ENCODE measurements around the gene VTI1B.

VTI1B gene

GRCh38 chr14:67680941-67681340, 6.5 kb upstream of the VTI1B start:
- H3K4me3 ChIP-seq (ENCODE audit: low read depth in 1 of 5, low read length in 5 of 5), result no peak overlapping the region
- no peaks in the 10 kb centered on the region for H3K27me3 ChIP-seq (ENCODE audit: control insufficient read depth in 5 of 5, insufficient read depth in 4 of 5, low read length in 5 of 5)
- H3K4me1 ChIP-seq (ENCODE audit: control insufficient read depth in 5 of 5, insufficient read depth in 5 of 5, low read length in 5 of 5), result peaks cover 0 to 6% (median 5%) of the 10 kb centered on the region in 5 donors
- H3K27ac ChIP-seq (ENCODE audit: low read depth, low read length), result no peak overlapping the region
- peaks cover 7 to 32% (median 21%) of the 10 kb centered on the region in 5 donors for H3K36me3 ChIP-seq (ENCODE audit: control insufficient read depth in 5 of 5, insufficient read depth in 5 of 5, low read length in 5 of 5)
- no peaks in the 10 kb centered on the region for H3K9me3 ChIP-seq (ENCODE audit: control insufficient read depth in 5 of 5, low read length in 5 of 5)
- H3K9ac ChIP-seq (ENCODE audit: low read length in 5 of 5), result no peak overlapping the region

DNA sequence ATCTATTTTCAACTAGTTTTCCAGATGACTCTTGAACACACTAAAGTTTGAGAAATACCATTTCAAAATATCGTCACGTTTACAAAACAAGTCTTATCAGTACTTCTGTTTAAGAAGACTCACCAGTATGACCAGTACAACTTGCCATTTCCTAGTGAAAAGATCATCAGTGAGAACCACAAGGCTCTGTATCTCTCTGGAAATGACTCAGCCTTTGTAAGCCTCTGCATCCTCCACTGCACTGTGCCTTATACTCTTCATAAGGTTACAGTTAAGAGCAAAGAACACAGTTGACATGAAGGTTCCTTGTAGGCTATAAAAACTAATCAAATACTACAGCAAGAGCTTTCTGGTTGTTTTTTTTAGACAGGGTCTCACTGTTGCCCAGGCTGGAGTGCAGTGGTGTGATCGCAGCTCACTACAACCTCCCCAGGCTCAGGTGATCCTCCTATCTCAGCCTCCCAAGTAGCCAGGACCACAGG, 5.7 kb upstream of the VTI1B start:
- Histone ChIP-seq H3K4me3 (ENCODE audit: low read depth in 1 of 5, low read length in 5 of 5) (no peak overlapping the region), H3K4me1 (ENCODE audit: control insufficient read depth in 5 of 5, insufficient read depth in 5 of 5, low read length in 5 of 5) (peaks cover 0 to 12% (median 10%) of the 10 kb centered on the region in 5 donors), H3K9me3 (ENCODE audit: control insufficient read depth in 5 of 5, low read length in 5 of 5) (no peaks in the 10 kb centered on the region), H3K9ac (ENCODE audit: low read length in 5 of 5) (no peak overlapping the region), H3K27me3 (ENCODE audit: control insufficient read depth in 5 of 5, insufficient read depth in 4 of 5, low read length in 5 of 5) (no peaks in the 10 kb centered on the region), H3K36me3 (ENCODE audit: control insufficient read depth in 5 of 5, insufficient read depth in 5 of 5, low read length in 5 of 5) (peaks cover 6 to 25% (median 16%) of the 10 kb centered on the region in 5 donors), H3K27ac (ENCODE audit: low read depth, low read length) (no peak overlapping the region)

GRCh38 chr14:67679006-67679405, 4.6 kb upstream of the VTI1B start:
- no peak overlapping the region for H3K4me3 ChIP-seq (ENCODE audit: low read depth in 1 of 5, low read length in 5 of 5)
- H3K9me3 ChIP-seq (ENCODE audit: control insufficient read depth in 5 of 5, low read length in 5 of 5), result no peaks in the 10 kb centered on the region
- H3K4me1 ChIP-seq (ENCODE audit: control insufficient read depth in 5 of 5, insufficient read depth in 5 of 5, low read length in 5 of 5), result peaks cover 0 to 14% (median 13%) of the 10 kb centered on the region in 5 donors
- H3K36me3 ChIP-seq (ENCODE audit: control insufficient read depth in 5 of 5, insufficient read depth in 5 of 5, low read length in 5 of 5), result peaks cover 6 to 20% (median 12%) of the 10 kb centered on the region in 5 donors
- no peak overlapping the region for H3K27ac ChIP-seq (ENCODE audit: low read depth, low read length)
- no peaks in the 10 kb centered on the region for H3K27me3 ChIP-seq (ENCODE audit: control insufficient read depth in 5 of 5, insufficient read depth in 4 of 5, low read length in 5 of 5)
- H3K9ac ChIP-seq (ENCODE audit: low read length in 5 of 5), result no peak overlapping the region

- Histone ChIP-seq H3K9ac (ENCODE audit: low read length in 5 of 5) (peak overlapping the region; percentile 68 to 99 (median 98)), H3K36me3 (ENCODE audit: control insufficient read depth in 5 of 5, insufficient read depth in 5 of 5, low read length in 5 of 5) (peaks cover 4 to 13% (median 10%) of the 10 kb centered on the region in 5 donors), H3K4me3 (ENCODE audit: low read depth in 1 of 5, low read length in 5 of 5) (peak overlapping the region; percentile 76 to 97 (median 85)), H3K27ac (ENCODE audit: low read depth, low read length) (peak overlapping the region; percentile 91), H3K27me3 (ENCODE audit: control insufficient read depth in 5 of 5, insufficient read depth in 4 of 5, low read length in 5 of 5) (no peaks in the 10 kb centered on the region), H3K9me3 (ENCODE audit: control insufficient read depth in 5 of 5, low read length in 5 of 5) (no peaks in the 10 kb centered on the region), H3K4me1 (ENCODE audit: control insufficient read depth in 5 of 5, insufficient read depth in 5 of 5, low read length in 5 of 5) (peaks cover 0 to 35% (median 30%) of the 10 kb centered on the region in 5 donors)
Observed at GRCh38 chr14:67675219-67675582, 769 bp upstream of the VTI1B start.

DNA sequence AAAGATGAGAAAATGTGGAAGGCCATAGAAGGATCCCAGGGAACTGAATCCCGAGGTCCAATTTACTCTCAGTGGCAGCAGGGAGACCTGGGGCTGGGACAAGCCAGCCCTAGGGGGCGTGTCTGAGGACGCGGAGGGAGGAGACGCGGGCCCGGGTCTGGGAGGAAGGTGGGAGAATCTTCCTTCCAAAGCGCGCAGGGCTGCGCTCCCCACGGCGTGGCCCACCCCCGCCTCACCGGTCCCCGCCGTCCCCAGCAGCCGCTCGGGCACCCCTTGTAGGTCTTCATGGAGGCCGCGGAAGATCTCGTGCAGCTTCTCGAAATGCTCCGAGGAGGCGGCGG, 323 bp downstream of the VTI1B start:
- Histone ChIP-seq H3K9me3 (ENCODE audit: control insufficient read depth in 5 of 5, low read length in 5 of 5) (no peaks in the 10 kb centered on the region), H3K4me1 (ENCODE audit: control insufficient read depth in 5 of 5, insufficient read depth in 5 of 5, low read length in 5 of 5) (peaks cover 0 to 32% (median 28%) of the 10 kb centered on the region in 5 donors), H3K36me3 (ENCODE audit: control insufficient read depth in 5 of 5, insufficient read depth in 5 of 5, low read length in 5 of 5) (peaks cover 4 to 13% (median 10%) of the 10 kb centered on the region in 5 donors), H3K4me3 (ENCODE audit: low read depth in 1 of 5, low read length in 5 of 5) (peak overlapping the region; percentile 76 to 97 (median 85)), H3K27ac (ENCODE audit: low read depth, low read length) (peak overlapping the region; percentile 91), H3K27me3 (ENCODE audit: control insufficient read depth in 5 of 5, insufficient read depth in 4 of 5, low read length in 5 of 5) (no peaks in the 10 kb centered on the region), H3K9ac (ENCODE audit: low read length in 5 of 5) (peak overlapping the region; percentile 91 to 99 (median 98))

DNA sequence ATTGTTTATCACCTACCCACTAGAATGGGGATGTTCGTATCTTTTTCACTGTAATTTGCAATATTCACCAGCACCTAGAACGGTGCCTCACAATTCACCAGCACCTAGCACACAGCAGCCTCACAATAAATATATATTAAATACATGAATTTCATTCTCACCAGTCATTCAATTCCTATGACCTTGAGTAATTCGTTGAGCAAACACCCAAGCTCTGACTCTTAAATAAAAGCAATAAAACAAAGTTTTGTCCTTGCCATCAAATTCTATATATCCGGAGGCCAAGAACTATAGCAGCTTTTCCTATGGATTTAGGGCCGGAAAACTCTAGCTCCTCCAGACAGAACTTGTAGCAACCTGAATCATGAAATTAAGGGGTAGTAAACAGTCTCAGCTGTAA, 981 bp downstream of the VTI1B start:
- peaks cover 0 to 12% (median 10%) of the 10 kb centered on the region in 5 donors for H3K36me3 ChIP-seq (ENCODE audit: control insufficient read depth in 5 of 5, insufficient read depth in 5 of 5, low read length in 5 of 5)
- H3K9me3 ChIP-seq (ENCODE audit: control insufficient read depth in 5 of 5, low read length in 5 of 5), result no peaks in the 10 kb centered on the region
- peak overlapping the region; percentile 91 to 99 (median 98) for H3K9ac ChIP-seq (ENCODE audit: low read length in 5 of 5)
- peak overlapping the region; percentile 76 to 97 (median 85) for H3K4me3 ChIP-seq (ENCODE audit: low read depth in 1 of 5, low read length in 5 of 5)
- H3K4me1 ChIP-seq (ENCODE audit: control insufficient read depth in 5 of 5, insufficient read depth in 5 of 5, low read length in 5 of 5), result peaks cover 0 to 32% (median 28%) of the 10 kb centered on the region in 5 donors
- peak overlapping the region; percentile 91 for H3K27ac ChIP-seq (ENCODE audit: low read depth, low read length)
- no peaks in the 10 kb centered on the region for H3K27me3 ChIP-seq (ENCODE audit: control insufficient read depth in 5 of 5, insufficient read depth in 4 of 5, low read length in 5 of 5)

- no peak overlapping the region for H3K4me3 ChIP-seq (ENCODE audit: low read depth in 1 of 5, low read length in 5 of 5)
- H3K9ac ChIP-seq (ENCODE audit: low read length in 5 of 5), result no peak overlapping the region
- H3K27me3 ChIP-seq (ENCODE audit: control insufficient read depth in 5 of 5, insufficient read depth in 4 of 5, low read length in 5 of 5), result no peaks in the 10 kb centered on the region
- H3K9me3 ChIP-seq (ENCODE audit: control insufficient read depth in 5 of 5, low read length in 5 of 5), result no peaks in the 10 kb centered on the region
- no peak overlapping the region for H3K27ac ChIP-seq (ENCODE audit: low read depth, low read length)
- no peaks in the 10 kb centered on the region for H3K36me3 ChIP-seq (ENCODE audit: control insufficient read depth in 5 of 5, insufficient read depth in 5 of 5, low read length in 5 of 5)
- peaks cover 4 to 43% (median 37%) of the 10 kb centered on the region in 5 donors for H3K4me1 ChIP-seq (ENCODE audit: control insufficient read depth in 5 of 5, insufficient read depth in 5 of 5, low read length in 5 of 5)
Observed at GRCh38 chr14:67668559-67668958, 5.9 kb downstream of the VTI1B start.

DNA sequence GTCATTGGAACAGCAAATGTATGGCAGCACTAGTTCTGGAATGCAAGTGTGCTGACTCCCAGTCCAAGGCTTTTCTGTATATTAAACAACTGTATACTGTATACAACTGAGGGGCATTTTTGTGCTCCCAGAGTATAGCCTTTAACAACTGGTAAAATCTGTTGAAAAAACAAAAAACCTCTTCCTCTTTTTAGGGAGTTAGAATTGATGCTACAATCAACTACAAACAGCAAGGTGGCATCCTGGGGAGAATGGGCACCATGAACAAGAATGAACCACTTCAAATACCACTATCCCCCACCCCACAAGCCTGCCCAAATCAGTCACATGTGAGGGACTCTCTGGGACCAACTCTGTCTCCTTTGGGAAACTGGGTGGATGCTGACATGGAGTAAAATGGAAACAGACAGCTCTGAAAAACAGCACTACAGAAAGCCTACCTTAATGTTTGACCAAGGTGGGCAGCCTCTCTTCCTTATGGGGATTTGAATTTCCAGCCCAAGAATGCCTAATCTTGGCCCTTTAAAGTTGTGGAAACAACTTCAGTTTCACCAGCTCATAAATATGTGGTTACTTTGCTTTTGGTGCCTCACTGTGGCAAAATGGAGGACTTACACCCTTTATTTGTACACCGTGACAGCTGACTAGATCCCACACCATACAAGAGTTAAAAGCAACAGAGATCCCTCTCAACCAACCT, 7.5 kb downstream of the VTI1B start:
- Histone ChIP-seq H3K27ac (ENCODE audit: low read depth, low read length) (no peak overlapping the region), H3K4me3 (ENCODE audit: low read depth in 1 of 5, low read length in 5 of 5) (no peak overlapping the region), H3K9me3 (ENCODE audit: control insufficient read depth in 5 of 5, low read length in 5 of 5) (no peaks in the 10 kb centered on the region), H3K36me3 (ENCODE audit: control insufficient read depth in 5 of 5, insufficient read depth in 5 of 5, low read length in 5 of 5) (peaks cover 0 to 3% (median 0%) of the 10 kb centered on the region in 5 donors), H3K4me1 (ENCODE audit: control insufficient read depth in 5 of 5, insufficient read depth in 5 of 5, low read length in 5 of 5) (peaks cover 4 to 27% (median 20%) of the 10 kb centered on the region in 5 donors), H3K9ac (ENCODE audit: low read length in 5 of 5) (peak overlapping the region in 1 of 5 donors; percentile 8), H3K27me3 (ENCODE audit: control insufficient read depth in 5 of 5, insufficient read depth in 4 of 5, low read length in 5 of 5) (no peaks in the 10 kb centered on the region)

DNA sequence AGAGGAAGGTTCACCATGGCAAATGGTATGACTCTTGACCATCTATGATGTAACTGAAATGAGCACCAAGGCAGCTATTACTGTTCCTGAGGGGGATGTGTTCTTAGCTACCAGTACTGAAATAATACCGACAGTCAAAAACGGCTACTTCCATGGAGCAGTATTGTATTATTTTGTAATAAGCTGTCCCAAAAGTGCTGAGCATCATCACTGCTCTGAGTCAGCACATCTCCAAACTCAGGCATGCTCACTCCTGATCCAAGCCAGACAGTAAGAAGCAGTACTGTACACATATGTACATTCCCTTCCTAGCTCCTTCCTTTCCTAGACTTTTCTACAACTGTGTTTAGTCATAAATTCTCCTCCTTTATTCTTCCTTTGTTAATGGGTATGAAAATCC, 8.6 kb downstream of the VTI1B start:
- H3K27me3 ChIP-seq (ENCODE audit: control insufficient read depth in 5 of 5, insufficient read depth in 4 of 5, low read length in 5 of 5), result no peaks in the 10 kb centered on the region
- H3K9me3 ChIP-seq (ENCODE audit: control insufficient read depth in 5 of 5, low read length in 5 of 5), result no peaks in the 10 kb centered on the region
- H3K9ac ChIP-seq (ENCODE audit: low read length in 5 of 5), result peak overlapping the region in 2 of 5 donors; percentile 22 to 66
- H3K36me3 ChIP-seq (ENCODE audit: control insufficient read depth in 5 of 5, insufficient read depth in 5 of 5, low read length in 5 of 5), result peaks cover 0 to 3% (median 0%) of the 10 kb centered on the region in 5 donors
- H3K27ac ChIP-seq (ENCODE audit: low read depth, low read length), result peak overlapping the region; percentile 72
- H3K4me1 ChIP-seq (ENCODE audit: control insufficient read depth in 5 of 5, insufficient read depth in 5 of 5, low read length in 5 of 5), result peaks cover 4 to 24% (median 20%) of the 10 kb centered on the region in 5 donors
- no peak overlapping the region for H3K4me3 ChIP-seq (ENCODE audit: low read depth in 1 of 5, low read length in 5 of 5)

- Histone ChIP-seq H3K27ac (ENCODE audit: low read depth, low read length) (no peak overlapping the region), H3K9ac (ENCODE audit: low read length in 5 of 5) (no peak overlapping the region), H3K27me3 (ENCODE audit: control insufficient read depth in 5 of 5, insufficient read depth in 4 of 5, low read length in 5 of 5) (no peaks in the 10 kb centered on the region), H3K9me3 (ENCODE audit: control insufficient read depth in 5 of 5, low read length in 5 of 5) (no peaks in the 10 kb centered on the region), H3K36me3 (ENCODE audit: control insufficient read depth in 5 of 5, insufficient read depth in 5 of 5, low read length in 5 of 5) (peaks cover 8 to 14% (median 11%) of the 10 kb centered on the region in 5 donors), H3K4me3 (ENCODE audit: low read depth in 1 of 5, low read length in 5 of 5) (no peak overlapping the region), H3K4me1 (ENCODE audit: control insufficient read depth in 5 of 5, insufficient read depth in 5 of 5, low read length in 5 of 5) (peaks cover 4 to 24% (median 20%) of the 10 kb centered on the region in 5 donors)
Observed at GRCh38 chr14:67663633-67664032, 10.8 kb downstream of the VTI1B start.
